ENCODE measurements around the gene NPIPB2.
"Not testable (repeated sequence)": the region's sequence is repeated elsewhere in the genome, so short reads cannot be mapped to it uniquely, and the experiment has no call there.

NPIPB2 gene

DNA sequence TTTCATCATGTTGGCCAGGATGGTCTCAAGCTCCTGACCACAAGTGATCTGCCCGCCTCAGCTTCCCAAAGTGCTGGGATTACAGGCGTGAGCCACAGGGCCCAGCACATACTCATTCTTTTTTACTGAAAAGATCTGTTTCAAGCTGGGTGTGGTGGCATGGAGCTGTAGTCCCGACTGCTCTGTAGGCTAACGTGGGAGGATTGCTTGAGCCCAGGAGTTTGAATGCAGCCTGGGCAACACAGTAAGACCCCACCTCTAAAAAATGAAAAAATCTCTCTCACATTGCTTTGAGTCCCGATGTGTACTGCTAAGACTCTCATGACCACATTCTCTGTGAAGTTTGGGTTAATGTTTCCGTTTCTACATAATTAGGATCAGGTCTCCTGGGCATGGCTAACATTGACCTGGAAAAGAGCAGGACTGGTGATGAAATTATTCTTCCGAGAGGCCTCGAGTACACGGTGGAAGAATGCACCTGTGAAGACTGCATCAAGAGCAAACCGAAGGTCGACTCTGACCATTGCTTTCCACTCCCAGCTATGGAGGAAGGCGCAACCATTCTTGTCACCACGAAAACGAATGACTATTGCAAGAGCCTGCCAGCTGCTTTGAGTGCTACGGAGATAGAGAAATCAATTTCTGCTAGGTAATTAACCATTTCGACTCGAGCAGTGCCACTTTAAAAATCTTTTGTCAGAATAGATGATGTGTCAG is 25.5 kb upstream of the NPIPB2 start:
- no peak for DNase-seq (ENCODE audit: low read depth)
- no peak overlapping the region for H3K4me3 ChIP-seq (ENCODE audit: low read length)

GRCh38 chr16:11966173-11966572 is 24.3 kb upstream of the NPIPB2 start:
- TF ChIP-seq CTCF (conservative IDR thresholded peaks at IDR 0.05; ENCODE audit: low read length) = no peak
- DNase-seq (ENCODE audit: low read depth) = no peak
- no peak overlapping the region for H3K4me3 ChIP-seq (ENCODE audit: low read length)

More for the DNA sequence above, 25.5 kb upstream of the NPIPB2 start:
- TF ChIP-seq CTCF (conservative IDR thresholded peaks at IDR 0.05; ENCODE audit: low read length) = no peak

DNA sequence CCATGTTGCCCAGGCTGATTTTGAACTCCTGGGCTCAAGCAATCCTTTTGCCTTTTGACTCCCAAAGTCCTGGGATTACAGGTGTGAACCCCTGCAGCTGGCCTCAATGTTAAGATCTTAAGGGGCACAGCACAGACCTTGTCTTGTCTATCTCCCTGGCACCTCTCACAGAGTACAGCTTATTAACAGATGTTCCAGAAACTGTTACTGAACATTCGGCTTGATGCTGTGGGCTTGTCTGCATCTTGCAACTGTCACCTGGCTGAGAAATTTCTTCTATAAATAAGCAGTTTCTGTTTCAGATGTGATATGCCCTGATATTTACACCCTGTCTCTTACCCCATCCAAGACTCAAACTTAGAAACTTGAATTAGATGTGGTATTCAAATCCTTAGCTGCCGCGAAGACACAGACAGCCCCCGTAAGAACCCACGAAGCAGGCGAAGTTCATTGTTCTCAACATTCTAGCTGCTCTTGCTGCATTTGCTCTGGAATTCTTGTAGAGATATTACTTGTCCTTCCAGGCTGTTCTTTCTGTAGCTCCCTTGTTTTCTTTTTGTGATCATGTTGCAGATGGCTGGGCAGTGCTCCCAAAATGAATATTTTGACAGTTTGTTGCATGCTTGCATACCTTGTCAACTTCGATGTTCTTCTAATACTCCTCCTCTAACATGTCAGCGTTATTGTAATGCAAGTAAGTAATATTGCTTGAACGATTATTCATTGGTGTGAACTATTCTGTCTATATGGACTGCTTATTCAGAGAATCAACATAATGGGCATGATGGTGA is 23.1 kb upstream of the NPIPB2 start, which contains the start of gene TNFRSF17:
TSS of gene TNFRSF17 (plus strand) at position 450 of the 791 bp plus-strand sequence. CDS start at position 565, 115 bp downstream.
- DNase-seq (ENCODE audit: low read depth) = peak; percentile 55
- H3K4me3 ChIP-seq (ENCODE audit: low read length) = no peak within 1 kb of the TSS
- TF ChIP-seq CTCF (conservative IDR thresholded peaks at IDR 0.05; ENCODE audit: low read length) = no peak

GRCh38 chr16:11963706-11964105 is 21.9 kb upstream of the NPIPB2 start:
- no peak overlapping the region for H3K4me3 ChIP-seq (ENCODE audit: low read length)
- TF ChIP-seq CTCF (conservative IDR thresholded peaks at IDR 0.05; ENCODE audit: low read length) = no peak
- no peak for DNase-seq (ENCODE audit: low read depth)

DNA sequence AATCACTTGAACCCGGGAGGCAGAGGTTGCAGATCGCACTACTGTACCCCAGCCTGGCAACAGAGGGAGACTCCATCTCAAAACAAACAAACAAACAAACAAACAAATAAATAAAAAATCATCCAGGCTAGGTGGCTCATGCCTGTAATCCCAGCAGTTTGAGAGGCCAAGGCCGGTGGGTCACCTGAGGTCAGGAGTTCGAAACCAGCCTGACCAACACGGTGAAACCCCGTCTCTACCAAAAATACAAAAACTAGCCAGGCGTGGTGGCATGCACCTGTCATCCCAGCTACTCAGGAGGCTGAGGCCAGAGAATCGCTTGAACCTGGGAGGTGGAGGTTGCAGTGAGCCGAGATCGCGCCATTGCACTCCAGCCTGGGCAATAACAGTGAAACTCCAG is 21.1 kb upstream of the NPIPB2 start:
- not testable (repeated sequence) for H3K4me3 ChIP-seq (ENCODE audit: low read length); DNase-seq (ENCODE audit: low read depth)

- not testable (repeated sequence) for H3K4me3 ChIP-seq (ENCODE audit: low read length); DNase-seq (ENCODE audit: low read depth)
Measured at GRCh38 chr16:11962457-11962856, 20.6 kb upstream of the NPIPB2 start.

DNA sequence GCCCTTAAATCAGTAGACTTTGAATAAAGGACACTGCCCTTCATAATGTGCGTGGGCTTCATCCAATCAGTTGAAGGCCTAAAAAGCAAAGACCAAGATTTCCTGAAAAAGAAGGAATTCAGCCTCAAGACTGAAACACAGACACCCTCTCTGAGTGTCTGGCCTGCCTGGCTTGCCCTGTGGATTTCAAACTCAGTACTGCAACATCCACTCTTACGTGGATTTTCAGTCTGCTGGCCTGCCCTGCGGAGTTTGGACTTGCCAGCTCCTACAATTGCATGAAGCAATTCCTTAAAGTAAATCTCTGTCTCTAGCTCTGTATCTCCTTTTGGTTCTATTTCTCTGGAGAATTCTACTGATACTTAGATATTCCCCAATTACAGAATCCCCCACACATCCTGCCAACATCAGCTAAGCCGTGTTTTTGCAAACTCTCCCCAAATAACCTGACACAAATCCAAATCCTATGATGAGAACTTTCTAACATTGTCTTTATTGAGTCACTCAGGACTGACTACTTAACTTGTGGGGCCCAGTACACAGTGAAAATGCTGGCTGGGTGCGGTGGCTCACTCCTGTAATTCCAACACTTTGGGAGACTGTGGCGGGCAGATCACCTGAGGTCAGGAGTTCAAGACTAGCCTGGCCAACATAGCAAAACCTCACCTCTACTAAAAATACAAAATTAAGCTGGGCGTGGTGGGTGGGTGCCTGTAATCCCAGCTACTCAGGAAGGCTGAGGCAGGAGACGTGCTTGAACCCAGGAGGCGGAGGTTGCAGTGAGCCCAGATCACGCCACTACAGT is 15.9 kb upstream of the NPIPB2 start:
- no peak overlapping the region for H3K4me3 ChIP-seq (ENCODE audit: low read length)
- no peak for TF ChIP-seq CTCF (conservative IDR thresholded peaks at IDR 0.05; ENCODE audit: low read length)
- peak; percentile 36 for DNase-seq (ENCODE audit: low read depth)

Measured in AG10803 (cell line).